HepG2 (cell line): ENCODE results near the gene DQX1. TPM values are rescaled to one million over a fixed set of nuclear protein-coding genes. Genes with fewer than 3 reads are reported as not detected.
A peak's percentile ranks its signal among the peaks of the same experiment; 100 is the strongest.

Experiments used
- AKAP8 ChIP-seq: sonication (generic); formaldehyde crosslinking; IDR thresholded peaks from 2 replicates; pipeline ENCODE4 v1.5.1; 2020; ENCODE audit warnings: mild to moderate bottlenecking, missing genetic modification reagents
- ARID5B ChIP-seq: IDR thresholded peaks from 2 replicates; pipeline ENCODE4 v1.4.0; 2020; ENCODE audit warnings: mild to moderate bottlenecking, missing genetic modification reagents
- ARNTL ChIP-seq: sonication (generic); formaldehyde crosslinking; IDR thresholded peaks from 2 replicates; pipeline ENCODE4 v1.4.0; 2020; ENCODE audit warnings: mild to moderate bottlenecking, missing genetic modification reagents
- ASH2L ChIP-seq: fragments of 300-600, 200-600 bp; sonication (generic); IDR thresholded peaks from 2 replicates; pipeline ENCODE4 v1.7.0; 2017; ENCODE audit warnings: low read depth, mild to moderate bottlenecking, moderate library complexity, mixed read lengths, low read length; ENCODE audit not compliant: insufficient read length
- BRF2 ChIP-seq: sonication (generic); formaldehyde crosslinking; IDR thresholded peaks from 2 replicates; pipeline ENCODE4 v1.8.1; 2022; ENCODE audit warnings: mild to moderate bottlenecking, missing genetic modification reagents
- CREM ChIP-seq, 2 experiments: sonication (generic) in 1 of 2; formaldehyde crosslinking in 1 of 2; IDR thresholded peaks; 2 replicates each; pipeline versions ENCODE4 v1.4.0 to v1.6.1; 2016 to 2020; ENCODE audit warnings: antibody characterized with exemption in 1 of 2, mild to moderate bottlenecking in 1 of 2, missing genetic modification reagents in 1 of 2
- DMAP1 ChIP-seq: IDR thresholded peaks from 2 replicates; pipeline ENCODE4 v1.6.1; 2016
- IKZF5 ChIP-seq: IDR thresholded peaks from 2 replicates; pipeline ENCODE4 v1.6.1; 2018; ENCODE audit warnings: missing genetic modification reagents, mild to moderate bottlenecking, missing compliant biosample characterization
- KLF9 ChIP-seq: IDR thresholded peaks from 2 replicates; pipeline ENCODE4 v1.6.1; 2016; ENCODE audit warnings: low read depth
- PHF5A ChIP-seq: IDR thresholded peaks from one replicate; pipeline ENCODE4 v1.6.1; 2018; ENCODE audit warnings: low read depth, missing genetic modification reagents; ENCODE audit not compliant: unreplicated experiment
- SALL2 ChIP-seq: sonication (generic); formaldehyde crosslinking; IDR thresholded peaks from 2 replicates; pipeline ENCODE4 v1.8.1; 2023; ENCODE audit warnings: mild to moderate bottlenecking, missing genetic modification reagents, inconsistent platforms
- SIN3B ChIP-seq: fragments of 150-350 bp; IDR thresholded peaks from 2 replicates; pipeline ENCODE4 v1.6.1; 2014; ENCODE audit warnings: low read length
- SOX5 ChIP-seq: IDR thresholded peaks from 2 replicates; pipeline ENCODE4 v1.6.1; 2016; ENCODE audit warnings: borderline replicate concordance
- SSRP1 ChIP-seq: IDR thresholded peaks from 2 replicates; pipeline ENCODE4 v1.6.1; 2016; ENCODE audit warnings: control low read depth
- TFE3 ChIP-seq: IDR thresholded peaks from 2 replicates; pipeline ENCODE4 v1.6.1; 2016
- ZBTB21 ChIP-seq: sonication (generic); formaldehyde crosslinking; IDR thresholded peaks from 2 replicates; pipeline ENCODE4 v1.4.0; 2020; ENCODE audit warnings: missing genetic modification reagents
- ZFP37 ChIP-seq: sonication (generic); formaldehyde crosslinking; IDR thresholded peaks from 2 replicates; pipeline ENCODE4 v1.4.0; 2020; ENCODE audit warnings: missing genetic modification reagents, borderline replicate concordance
- ZFP41 ChIP-seq: sonication (generic); formaldehyde crosslinking; IDR thresholded peaks from 2 replicates; pipeline ENCODE4 v1.4.0; 2020; ENCODE audit warnings: mild to moderate bottlenecking, missing genetic modification reagents, borderline replicate concordance
- ZKSCAN5 ChIP-seq: sonication (generic); formaldehyde crosslinking; IDR thresholded peaks from 2 replicates; pipeline ENCODE4 v1.5.1; 2020; ENCODE audit warnings: mild to moderate bottlenecking, missing genetic modification reagents
- ZNF18 ChIP-seq: sonication (generic); formaldehyde crosslinking; IDR thresholded peaks from 2 replicates; pipeline ENCODE4 v1.8.0; 2022; ENCODE audit warnings: mild to moderate bottlenecking, missing genetic modification reagents; ENCODE audit not compliant: insufficient replicate concordance
- ZNF75D ChIP-seq: sonication (generic); formaldehyde crosslinking; IDR thresholded peaks from 2 replicates; pipeline ENCODE4 v1.8.1; 2023; ENCODE audit warnings: missing genetic modification reagents, mild to moderate bottlenecking, borderline replicate concordance
- ZNF878 ChIP-seq: sonication (generic); formaldehyde crosslinking; IDR thresholded peaks from 2 replicates; pipeline ENCODE4 v1.8.1; 2023; ENCODE audit warnings: mild to moderate bottlenecking, missing genetic modification reagents, moderate library complexity
- polyA plus RNA-seq, 8 experiments: library from polyadenylated mRNA; depleted of rRNA in 3 of 8; stranded (reverse) in 7 of 8; unstranded in 1 of 8; fragments of >200 nt; fragmentation: Illumina TruSeq in 4 of 8; extraction: Trizol in 4 of 8; gene quantifications; 2 replicates each; pipeline versions ENCODE4 v1.2.1 to v1.2.3, GENCODE V29; 2011 to 2016; ENCODE audit warnings: low read depth in 4 of 8, missing spikeins in 1 of 8, mixed read lengths in 1 of 8; ENCODE audit not compliant: insufficient read depth in 1 of 8
- total RNA-seq, 5 experiments: library from RNA; depleted of rRNA; stranded (reverse); fragments of >200 nt; fragmentation: Illumina TruSeq; extraction: Trizol; gene quantifications; 2 replicates each; pipeline ENCODE4 v1.2.3, GENCODE V29; 2016; ENCODE audit warnings: low read depth in 1 of 5

The DQX1 gene
- total and polyA plus RNA-seq, 2 of the 13 experiments (the other 11 are each of a cell fraction or from before 2014, with no cell fraction given): 27.6 to 89.8 TPM

GRCh38 chr2:74499267-74499939, 26.6 kb downstream of the DQX1 start, which contains the start of gene LBX2 (continued):
- no peak for TF ChIP-seq ARID5B (CRISPR knock-in tag)
- no peak for TF ChIP-seq ARNTL (CRISPR knock-in tag)
- TF ChIP-seq ZNF75D: no peak
- TF ChIP-seq SSRP1 (CRISPR knock-in tag): no peak
- TF ChIP-seq ZBTB21: no peak
- TF ChIP-seq ASH2L: no peak
- no peak for TF ChIP-seq SOX5 (CRISPR knock-in tag)
- no peak for TF ChIP-seq IKZF5
- TF ChIP-seq CREM (IDR thresholded peaks at IDR 0.05): no peak
- TF ChIP-seq CREM (CRISPR knock-in tag; IDR thresholded peaks at IDR 0.05): no peak
- no peak for TF ChIP-seq ZFP37 (CRISPR knock-in tag)
- 0 out of 2 replicates have a peak, but pooled peaks have one; percentile 18 for TF ChIP-seq ZFP41 (CRISPR knock-in tag)
- TF ChIP-seq KLF9 (CRISPR knock-in tag): no peak
- peak; percentile 68; the same call in 1 of the 2 replicates for TF ChIP-seq AKAP8 (CRISPR knock-in tag)
- no peak for TF ChIP-seq ZKSCAN5 (CRISPR knock-in tag)
- TF ChIP-seq ZNF878 (CRISPR knock-in tag): no peak
- TF ChIP-seq SIN3B: no peak
- TF ChIP-seq PHF5A: no peak
- TF ChIP-seq ZNF18 (CRISPR knock-in tag): no peak
- no peak for TF ChIP-seq SALL2 (CRISPR knock-in tag)
- no peak for TF ChIP-seq DMAP1 (CRISPR knock-in tag)
- no peak for TF ChIP-seq TFE3 (CRISPR knock-in tag)
- no peak for TF ChIP-seq BRF2
